GM12878 (cell line): ENCODE measurements around the gene A1BG. TPM values are rescaled to one million over a fixed set of nuclear protein-coding genes. Genes with fewer than 3 reads are reported as not detected.

Source experiments
- EGR1 ChIP-seq, 2 experiments: IDR thresholded peaks; 1 replicate in 1 of 2; 2 replicates in 1 of 2; pipeline ENCODE4 v1.6.1; 2011 to 2012; ENCODE audit warnings: low read depth in 2 of 2, low read length in 2 of 2, borderline replicate concordance in 1 of 2, mild to moderate bottlenecking in 1 of 2, moderate library complexity in 1 of 2
- FOS ChIP-seq: IDR thresholded peaks from 3 replicates; pipeline ENCODE4 v1.6.1; 2011; ENCODE audit warnings: borderline replicate concordance; ENCODE audit not compliant: insufficient read length; ENCODE audit errors: extremely low read depth
- HDGF ChIP-seq: fragments of 450-650 bp; IDR thresholded peaks from 2 replicates; pipeline ENCODE4 v1.6.1; 2016; ENCODE audit warnings: antibody characterized with exemption
- KDM1A ChIP-seq: fragments of 200-600 bp; sonication (generic); IDR thresholded peaks from 2 replicates; pipeline ENCODE4 v1.6.1; 2016; ENCODE audit warnings: borderline replicate concordance
- MAX ChIP-seq: IDR thresholded peaks from 2 replicates; pipeline ENCODE4 v1.6.1; 2012; ENCODE audit warnings: low read depth, low read length, improper control_type of control experiment
- MYC ChIP-seq: IDR thresholded peaks from 2 replicates; pipeline ENCODE4 v1.6.1; 2011; ENCODE audit warnings: mild to moderate bottlenecking, low read length, moderate library complexity, inconsistent platforms; ENCODE audit not compliant: insufficient read depth, insufficient replicate concordance, insufficient read length, severe bottlenecking
- NFXL1 ChIP-seq: fragments of 450-650 bp; IDR thresholded peaks from 2 replicates; pipeline ENCODE4 v1.6.1; 2017; ENCODE audit warnings: antibody characterized with exemption, mild to moderate bottlenecking, borderline replicate concordance
- NKRF ChIP-seq: fragments of 450-650 bp; conservative IDR thresholded peaks from 2 replicates; pipeline ENCODE4 v1.6.1; 2017; ENCODE audit warnings: mild to moderate bottlenecking, moderate library complexity
- PAX8 ChIP-seq: fragments of 450-650 bp; IDR thresholded peaks from 2 replicates; pipeline ENCODE4 v1.6.1; 2017; ENCODE audit warnings: mild to moderate bottlenecking, moderate library complexity
- SIN3A ChIP-seq: IDR thresholded peaks from 2 replicates; pipeline ENCODE4 v1.6.1; 2012; ENCODE audit warnings: low read depth, low read length, improper control_type of control experiment
- SP1 ChIP-seq: IDR thresholded peaks from one replicate; pipeline ENCODE4 v1.6.1; 2011; ENCODE audit warnings: low read depth, low read length
- SUZ12 ChIP-seq: fragments of 200-600 bp; sonication (generic); IDR thresholded peaks from one replicate; pipeline ENCODE4 v1.6.1; 2018; ENCODE audit warnings: antibody characterized with exemption, mild to moderate bottlenecking; ENCODE audit not compliant: unreplicated experiment
- ZNF207 ChIP-seq: fragments of 450-650 bp; IDR thresholded peaks from 2 replicates; pipeline ENCODE4 v1.6.1; 2014; ENCODE audit warnings: antibody characterized with exemption, mild to moderate bottlenecking, borderline replicate concordance
- ZNF217 ChIP-seq: fragments of 450-650 bp; IDR thresholded peaks from 2 replicates; pipeline ENCODE4 v1.6.1; 2017; ENCODE audit warnings: antibody characterized with exemption, mild to moderate bottlenecking
- ZNF274 ChIP-seq: IDR thresholded peaks from one replicate; pipeline ENCODE4 v1.8.0; 2011; ENCODE audit not compliant: insufficient read length, insufficient read depth
- ZZZ3 ChIP-seq: IDR thresholded peaks from 2 replicates; pipeline ENCODE4 v1.6.1; 2011; ENCODE audit warnings: low read depth; ENCODE audit not compliant: control insufficient read depth, insufficient read length
- polyA plus RNA-seq, 11 experiments: library from polyadenylated mRNA; depleted of rRNA in 4 of 11; unstranded in 6 of 11; stranded (reverse) in 5 of 11; fragments of >200 nt; fragmentation: Nextera tagmentation in 4 of 11; fragmentation: Illumina TruSeq in 1 of 11; extraction: Ambion mirVana in 4 of 11; extraction: Trizol in 1 of 11; gene quantifications; 1 replicate in 1 of 11; 2 replicates in 10 of 11; pipeline versions ENCODE4 v1.2.1 to v1.2.3, GENCODE V29; 2011 to 2016; ENCODE audit warnings: inconsistent platforms in 2 of 11, missing spikeins in 2 of 11, low read depth in 1 of 11
- total RNA-seq, 4 experiments: library from RNA; depleted of rRNA in 3 of 4; stranded (reverse); fragments of >200 nt in 3 of 4; fragmentation: Illumina TruSeq in 1 of 4; extraction: Trizol in 1 of 4; gene quantifications; 2 replicates each; pipeline versions ENCODE4 v1.2.1 to v1.2.3, GENCODE V29; 2013 to 2021
- TF ChIP-seq, protein P1 (sequence below): fragments of 450-650 bp; IDR thresholded peaks from 2 replicates; pipeline ENCODE4 v1.6.1; 2018; ENCODE audit warnings: borderline replicate concordance, mild to moderate bottlenecking; ENCODE audit not compliant: partially characterized antibody
- TF ChIP-seq, protein P2 (sequence below): fragments of 150-350 bp; IDR thresholded peaks from 2 replicates; pipeline ENCODE4 v1.6.1; 2014; ENCODE audit warnings: mild to moderate bottlenecking, low read depth, low read length
- TF ChIP-seq, protein P3 (sequence below): fragments of 450-650 bp; formaldehyde crosslinking; IDR thresholded peaks from 2 replicates; pipeline ENCODE4 v1.4.0; 2020; ENCODE audit warnings: mild to moderate bottlenecking, moderate library complexity

The A1BG gene
- total and polyA plus RNA-seq, 10 of the 15 experiments (the other 5 are each of a cell fraction or from before 2014, with no cell fraction given), result 0.34 to 29.6 (median 11.8) TPM

DNA sequence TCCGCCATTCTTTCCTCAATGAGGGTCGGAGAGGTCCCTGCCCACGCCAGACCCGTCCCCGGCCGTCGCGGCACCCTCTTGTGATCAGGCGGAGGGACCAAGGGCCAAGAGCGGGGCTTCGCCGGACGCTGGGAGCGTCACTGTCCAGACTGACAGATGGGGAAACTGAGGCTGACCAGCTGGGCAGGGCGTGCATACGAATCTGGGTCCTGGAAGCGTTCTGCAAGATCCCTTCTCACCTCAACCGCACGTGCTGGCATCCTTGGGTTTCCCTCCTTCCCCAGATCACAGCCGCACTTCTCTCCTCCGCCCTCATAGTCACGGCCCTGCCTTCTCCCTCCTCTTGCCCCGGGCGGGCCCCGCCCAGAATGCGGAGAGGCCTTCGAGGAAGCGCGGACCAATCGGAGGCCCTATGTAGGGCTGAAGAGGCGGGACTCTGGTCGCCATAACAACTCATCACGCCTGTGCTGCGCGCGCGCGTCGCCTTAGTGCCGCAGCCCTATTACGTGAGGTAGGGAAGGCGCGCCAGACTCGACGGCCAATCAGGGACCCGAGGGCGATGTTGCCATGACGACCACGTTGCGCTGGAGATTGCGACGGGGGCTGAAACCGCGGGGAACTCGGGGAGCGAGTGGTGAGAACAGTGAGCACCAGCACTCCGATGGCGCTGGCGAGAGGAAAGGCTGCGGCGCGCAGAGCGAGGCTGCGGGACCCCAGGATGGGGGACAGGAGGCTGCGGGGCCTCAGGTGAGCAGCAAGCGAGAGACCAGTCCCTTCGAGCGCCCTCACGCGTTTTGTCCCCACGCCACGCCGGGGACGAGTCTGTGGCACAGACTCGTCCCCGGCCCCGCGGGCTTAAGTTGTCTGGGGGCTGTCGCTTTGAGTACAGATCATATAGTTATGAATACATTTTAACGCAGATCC is 47.9 kb upstream of the A1BG start (continued):
- TF ChIP-seq, protein P1, sequence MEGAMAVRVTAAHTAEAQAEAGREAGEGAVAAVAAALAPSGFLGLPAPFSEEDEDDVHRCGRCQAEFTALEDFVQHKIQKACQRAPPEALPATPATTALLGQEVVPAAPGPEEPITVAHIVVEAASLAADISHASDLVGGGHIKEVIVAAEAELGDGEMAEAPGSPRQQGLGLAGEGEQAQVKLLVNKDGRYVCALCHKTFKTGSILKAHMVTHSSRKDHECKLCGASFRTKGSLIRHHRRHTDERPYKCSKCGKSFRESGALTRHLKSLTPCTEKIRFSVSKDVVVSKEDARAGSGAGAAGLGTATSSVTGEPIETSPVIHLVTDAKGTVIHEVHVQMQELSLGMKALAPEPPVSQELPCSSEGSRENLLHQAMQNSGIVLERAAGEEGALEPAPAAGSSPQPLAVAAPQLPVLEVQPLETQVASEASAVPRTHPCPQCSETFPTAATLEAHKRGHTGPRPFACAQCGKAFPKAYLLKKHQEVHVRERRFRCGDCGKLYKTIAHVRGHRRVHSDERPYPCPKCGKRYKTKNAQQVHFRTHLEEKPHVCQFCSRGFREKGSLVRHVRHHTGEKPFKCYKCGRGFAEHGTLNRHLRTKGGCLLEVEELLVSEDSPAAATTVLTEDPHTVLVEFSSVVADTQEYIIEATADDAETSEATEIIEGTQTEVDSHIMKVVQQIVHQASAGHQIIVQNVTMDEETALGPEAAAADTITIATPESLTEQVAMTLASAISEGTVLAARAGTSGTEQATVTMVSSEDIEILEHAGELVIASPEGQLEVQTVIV, result peak; percentile 97
- TF ChIP-seq HDGF, result peak; percentile 96
- TF ChIP-seq ZNF207, result peak; percentile 64; the same call in 1 of the 2 replicates
- no peak for TF ChIP-seq ZZZ3
- TF ChIP-seq NFXL1, result no peak
- TF ChIP-seq ZNF217, result no peak
- no peak for TF ChIP-seq ZNF274
- no peak for TF ChIP-seq KDM1A
- TF ChIP-seq, protein P2, sequence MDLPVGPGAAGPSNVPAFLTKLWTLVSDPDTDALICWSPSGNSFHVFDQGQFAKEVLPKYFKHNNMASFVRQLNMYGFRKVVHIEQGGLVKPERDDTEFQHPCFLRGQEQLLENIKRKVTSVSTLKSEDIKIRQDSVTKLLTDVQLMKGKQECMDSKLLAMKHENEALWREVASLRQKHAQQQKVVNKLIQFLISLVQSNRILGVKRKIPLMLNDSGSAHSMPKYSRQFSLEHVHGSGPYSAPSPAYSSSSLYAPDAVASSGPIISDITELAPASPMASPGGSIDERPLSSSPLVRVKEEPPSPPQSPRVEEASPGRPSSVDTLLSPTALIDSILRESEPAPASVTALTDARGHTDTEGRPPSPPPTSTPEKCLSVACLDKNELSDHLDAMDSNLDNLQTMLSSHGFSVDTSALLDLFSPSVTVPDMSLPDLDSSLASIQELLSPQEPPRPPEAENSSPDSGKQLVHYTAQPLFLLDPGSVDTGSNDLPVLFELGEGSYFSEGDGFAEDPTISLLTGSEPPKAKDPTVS, result no peak
- peak; percentile 83 for TF ChIP-seq NKRF
- TF ChIP-seq, protein P3, sequence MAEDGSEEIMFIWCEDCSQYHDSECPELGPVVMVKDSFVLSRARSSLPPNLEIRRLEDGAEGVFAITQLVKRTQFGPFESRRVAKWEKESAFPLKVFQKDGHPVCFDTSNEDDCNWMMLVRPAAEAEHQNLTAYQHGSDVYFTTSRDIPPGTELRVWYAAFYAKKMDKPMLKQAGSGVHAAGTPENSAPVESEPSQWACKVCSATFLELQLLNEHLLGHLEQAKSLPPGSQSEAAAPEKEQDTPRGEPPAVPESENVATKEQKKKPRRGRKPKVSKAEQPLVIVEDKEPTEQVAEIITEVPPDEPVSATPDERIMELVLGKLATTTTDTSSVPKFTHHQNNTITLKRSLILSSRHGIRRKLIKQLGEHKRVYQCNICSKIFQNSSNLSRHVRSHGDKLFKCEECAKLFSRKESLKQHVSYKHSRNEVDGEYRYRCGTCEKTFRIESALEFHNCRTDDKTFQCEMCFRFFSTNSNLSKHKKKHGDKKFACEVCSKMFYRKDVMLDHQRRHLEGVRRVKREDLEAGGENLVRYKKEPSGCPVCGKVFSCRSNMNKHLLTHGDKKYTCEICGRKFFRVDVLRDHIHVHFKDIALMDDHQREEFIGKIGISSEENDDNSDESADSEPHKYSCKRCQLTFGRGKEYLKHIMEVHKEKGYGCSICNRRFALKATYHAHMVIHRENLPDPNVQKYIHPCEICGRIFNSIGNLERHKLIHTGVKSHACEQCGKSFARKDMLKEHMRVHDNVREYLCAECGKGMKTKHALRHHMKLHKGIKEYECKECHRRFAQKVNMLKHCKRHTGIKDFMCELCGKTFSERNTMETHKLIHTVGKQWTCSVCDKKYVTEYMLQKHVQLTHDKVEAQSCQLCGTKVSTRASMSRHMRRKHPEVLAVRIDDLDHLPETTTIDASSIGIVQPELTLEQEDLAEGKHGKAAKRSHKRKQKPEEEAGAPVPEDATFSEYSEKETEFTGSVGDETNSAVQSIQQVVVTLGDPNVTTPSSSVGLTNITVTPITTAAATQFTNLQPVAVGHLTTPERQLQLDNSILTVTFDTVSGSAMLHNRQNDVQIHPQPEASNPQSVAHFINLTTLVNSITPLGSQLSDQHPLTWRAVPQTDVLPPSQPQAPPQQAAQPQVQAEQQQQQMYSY, result no peak
- TF ChIP-seq EGR1 (IDR thresholded peaks at IDR 0.05; ENCODE audit: borderline replicate concordance in 1 of 2, low read depth in 2 of 2, low read length in 2 of 2), result no peak
- TF ChIP-seq SP1, result peak; percentile 82
- TF ChIP-seq PAX8, result no peak
- TF ChIP-seq FOS, result no peak
- TF ChIP-seq SIN3A, result peak; percentile 83
- no peak for TF ChIP-seq MYC
- no peak for TF ChIP-seq SUZ12
- no peak; the same call in 1 of the 2 replicates for TF ChIP-seq MAX
